ENCODE measurements around the gene HSPA14.

DNA sequence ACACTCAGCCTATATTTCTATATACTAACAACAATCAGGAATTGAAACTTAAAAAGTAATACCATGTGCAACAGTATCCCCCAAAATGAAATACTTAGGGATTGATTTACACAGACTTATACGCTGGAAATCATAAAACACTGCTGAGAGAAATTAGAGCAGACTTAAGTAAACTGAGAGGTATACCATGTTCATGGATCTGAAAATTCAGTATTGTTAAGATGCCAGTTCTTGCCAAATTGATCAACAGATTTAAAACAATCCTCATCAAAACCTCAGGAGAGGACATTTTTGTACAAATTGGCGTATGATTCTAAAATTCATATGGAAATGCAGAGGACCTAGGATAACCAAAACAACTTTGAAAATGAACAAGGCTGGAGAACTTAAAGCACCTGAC lies 78.5 kb downstream of the HSPA14 start:
- TF ChIP-seq POLR2AphosphoS5 (IDR thresholded peaks at IDR 0.05; ENCODE audit: low read depth, low read length): no peak
- no peak for TF ChIP-seq POLR2A (IDR thresholded peaks at IDR 0.05; ENCODE audit: low read depth, low read length)

All from GM12891 (cell line).